HG03135 (cell line): Measurements from ENCODE around the gene COX10.

Experiments used
- ATAC-seq: cut with Tn5 transposase; IDR thresholded peaks from one replicate; pipeline ENCODE4 v1.9.1; 2021; ENCODE audit warnings: mild to moderate bottlenecking, moderate library complexity; ENCODE audit not compliant: unreplicated experiment

COX10 gene

DNA sequence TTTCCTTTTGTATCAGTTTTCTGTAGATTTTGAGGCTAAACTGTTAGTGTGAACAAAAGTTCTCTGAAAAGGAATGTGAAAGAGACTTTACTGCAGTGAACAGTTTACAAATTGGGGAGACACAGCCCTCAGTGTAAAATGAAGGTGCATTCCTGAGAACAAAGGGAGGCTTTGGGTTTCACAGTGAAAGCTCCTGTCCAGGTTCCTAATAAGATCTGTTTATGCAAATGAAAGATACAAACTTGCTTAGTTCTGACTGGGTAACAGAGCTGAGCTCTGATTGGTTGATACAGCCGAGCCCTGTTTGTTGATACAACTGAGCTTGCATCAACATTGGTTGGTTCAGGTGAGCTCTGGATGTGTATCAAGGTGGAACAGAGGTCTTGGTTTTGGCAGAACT is 175.7 kb downstream of the COX10 start:
- ATAC-seq, result no peak

DNA sequence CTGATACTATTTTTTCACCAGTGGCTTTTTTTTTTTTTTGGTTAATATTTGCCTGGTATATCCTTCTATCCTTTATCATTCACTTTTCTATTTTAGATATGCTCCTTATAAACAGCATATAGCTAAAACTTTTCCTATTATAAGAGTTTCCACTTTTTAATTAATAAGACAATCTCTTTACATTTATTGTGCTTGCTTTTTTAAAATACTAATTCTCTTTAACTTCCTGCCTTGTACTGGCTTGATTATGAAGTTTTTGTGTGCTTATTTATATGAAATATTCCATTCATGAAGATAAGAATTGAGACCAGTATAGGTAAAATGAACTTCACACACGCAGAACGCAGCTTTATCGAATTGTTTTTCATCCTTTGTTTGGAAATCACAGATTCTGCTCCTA is 176.3 kb downstream of the COX10 start:
- no peak for ATAC-seq
